Gastroesophageal sphincter (tissue), 3 donors: ENCODE measurements around the gene METTL26.

Experiments used
- POLR2A ChIP-seq, 2 donors: fragments of 450-650 bp; IDR thresholded peaks; one replicate each; pipeline ENCODE4 v1.6.1; 2017; ENCODE audit warnings: antibody characterized with exemption in 2 of 2, mild to moderate bottlenecking in 2 of 2, moderate library complexity in 1 of 2
- TF ChIP-seq, protein P1 (sequence below), 4 experiments: fragments of 200-600 bp in 2 of 4; fragments of 450-650 bp in 2 of 4; sonication (generic) in 1 of 4; IDR thresholded peaks; one replicate each; pipeline ENCODE4 v1.5.1; 2017 to 2019; ENCODE audit warnings: antibody characterized with exemption in 4 of 4, mild to moderate bottlenecking in 2 of 4, moderate library complexity in 2 of 4

DNA sequence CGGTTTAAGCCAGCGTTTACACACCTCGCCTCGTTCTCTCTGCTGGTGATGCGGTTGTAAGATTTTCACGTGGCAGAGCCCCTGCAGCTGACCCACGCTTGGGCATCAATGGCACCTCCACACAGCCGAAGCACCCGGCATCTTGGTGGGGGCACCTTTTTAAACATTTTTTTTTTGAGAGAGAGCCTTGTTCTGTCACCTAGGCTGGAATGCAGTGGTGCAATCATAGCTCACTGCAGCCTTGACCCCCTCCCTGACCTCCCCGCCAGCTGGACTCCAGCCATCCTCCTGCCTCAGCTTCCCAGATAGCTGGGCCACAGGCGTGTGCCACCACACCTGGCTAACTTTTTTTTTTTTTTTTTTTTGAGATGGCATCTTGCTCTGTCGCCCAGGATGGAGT lies 17.9 kb upstream of the METTL26 start:
- no peak for TF ChIP-seq POLR2A (IDR thresholded peaks at IDR 0.05)
- TF ChIP-seq, protein P1, sequence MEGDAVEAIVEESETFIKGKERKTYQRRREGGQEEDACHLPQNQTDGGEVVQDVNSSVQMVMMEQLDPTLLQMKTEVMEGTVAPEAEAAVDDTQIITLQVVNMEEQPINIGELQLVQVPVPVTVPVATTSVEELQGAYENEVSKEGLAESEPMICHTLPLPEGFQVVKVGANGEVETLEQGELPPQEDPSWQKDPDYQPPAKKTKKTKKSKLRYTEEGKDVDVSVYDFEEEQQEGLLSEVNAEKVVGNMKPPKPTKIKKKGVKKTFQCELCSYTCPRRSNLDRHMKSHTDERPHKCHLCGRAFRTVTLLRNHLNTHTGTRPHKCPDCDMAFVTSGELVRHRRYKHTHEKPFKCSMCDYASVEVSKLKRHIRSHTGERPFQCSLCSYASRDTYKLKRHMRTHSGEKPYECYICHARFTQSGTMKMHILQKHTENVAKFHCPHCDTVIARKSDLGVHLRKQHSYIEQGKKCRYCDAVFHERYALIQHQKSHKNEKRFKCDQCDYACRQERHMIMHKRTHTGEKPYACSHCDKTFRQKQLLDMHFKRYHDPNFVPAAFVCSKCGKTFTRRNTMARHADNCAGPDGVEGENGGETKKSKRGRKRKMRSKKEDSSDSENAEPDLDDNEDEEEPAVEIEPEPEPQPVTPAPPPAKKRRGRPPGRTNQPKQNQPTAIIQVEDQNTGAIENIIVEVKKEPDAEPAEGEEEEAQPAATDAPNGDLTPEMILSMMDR (IDR thresholded peaks at IDR 0.05) = no peak
